Cardiac ventricle fibroblast (primary cell): ENCODE data around the gene KLRC4. TPM values are rescaled to one million over a fixed set of nuclear protein-coding genes. Genes with fewer than 3 reads are reported as not detected.

Experiments used
- total RNA-seq: library from RNA; depleted of rRNA; stranded (reverse); fragments of >200 nt; gene quantifications from 2 replicates; pipeline ENCODE4 v1.2.3, GENCODE V29; 2015

Gene KLRC4
- not detected in 2 replicates for total RNA-seq

DNA sequence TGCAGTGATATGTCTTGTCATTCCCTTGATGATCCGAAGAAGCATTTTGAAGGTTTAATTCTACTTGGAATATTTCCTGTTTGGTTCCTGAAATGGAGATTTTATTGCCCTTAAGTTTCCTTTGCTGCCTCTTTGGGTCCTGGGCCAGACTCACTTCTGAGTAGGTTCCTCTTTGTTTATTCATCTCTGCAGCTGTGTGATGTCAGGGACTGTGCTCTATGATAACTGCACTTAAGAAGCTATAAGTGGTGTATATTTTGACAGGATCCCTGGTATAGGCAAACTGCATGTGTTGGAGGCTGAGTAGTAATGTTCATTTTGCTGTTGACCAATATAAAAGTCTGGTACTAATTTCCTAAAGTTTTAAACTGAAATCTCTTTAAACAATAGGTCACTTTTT is at the start of gene KLRC4:
Gene KLRC4 (minus strand): TSS at position 366 of the 400 bp plus-strand sequence. CDS start 182 bp downstream, at position 184.

GRCh38 chr12:10453156-10453555 is 43.6 kb upstream of the KLRC4 start, which contains the start of gene KLRC1:
Gene KLRC1, minus strand, starts transcription at chr12:10453377. Its CDS starts 2,221 bp downstream, at chr12:10451156.

GRCh38 chr12:10435816-10436215 is 26.3 kb upstream of the KLRC4 start, which contains the start of gene KLRC2:
Gene KLRC2, minus strand, starts transcription at chr12:10436010. Its CDS starts 24 bp downstream, at chr12:10435986.

GRCh38 chr12:10420334-10420733 is 10.8 kb upstream of the KLRC4 start, which contains the start of gene KLRC3:
Gene KLRC3, minus strand, starts transcription at chr12:10420595. Its CDS starts 45 bp downstream, at chr12:10420550.

DNA sequence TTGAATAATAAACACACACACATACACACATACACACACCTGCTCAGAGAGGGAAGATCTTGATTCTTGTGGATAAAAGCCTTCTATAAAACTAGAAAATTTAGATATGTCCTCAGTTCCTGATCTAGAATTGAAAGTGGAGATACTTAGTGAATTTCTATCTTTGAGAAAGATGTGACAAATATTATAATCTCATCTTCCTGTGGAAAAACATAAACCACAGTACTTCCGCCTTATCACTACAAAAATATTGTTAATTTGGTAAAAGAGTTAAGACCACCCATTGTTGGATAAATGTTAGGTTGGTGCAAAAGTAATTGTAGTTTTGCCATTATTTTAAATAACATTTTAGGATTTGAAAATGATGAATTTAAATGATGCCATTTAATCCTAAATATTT is 19.7 kb downstream of the KLRC4 start, which contains the start of gene KLRK1:
Gene KLRK1 (minus strand): TSS at position 138 of the 400 bp plus-strand sequence. CDS start 1,231 bp downstream, outside the sequence.

Other genes starting within 250 kb of the KLRC4 start
- gene OLR1, start 237.6 kb downstream of the KLRC4 start, total RNA-seq = not detected in 2 replicates
- gene TMEM52B, start 230.7 kb downstream of the KLRC4 start, total RNA-seq = not detected in 2 replicates
- gene GABARAPL1, start 196.9 kb downstream of the KLRC4 start, total RNA-seq = 51.7 and 58.4 TPM in 2 replicates
- gene KLRD1, start 101.9 kb downstream of the KLRC4 start, total RNA-seq = 0.19 and 0.88 TPM in 2 replicates
- gene KLRK1, start 19.7 kb downstream of the KLRC4 start, total RNA-seq = not detected in 2 replicates
- not detected in 2 replicates for gene KLRC3, start 10.8 kb upstream of the KLRC4 start, total RNA-seq
- gene KLRC2, start 26.3 kb upstream of the KLRC4 start, total RNA-seq = not detected in 2 replicates
- gene KLRC1, start 43.6 kb upstream of the KLRC4 start, total RNA-seq = not detected in 2 replicates
- gene EIF2S3B, start 96.1 kb upstream of the KLRC4 start, total RNA-seq = 0.25 and 0.29 TPM in 2 replicates
- gene MAGOHB, start 203.9 kb upstream of the KLRC4 start, total RNA-seq = 4.7 and 7.2 TPM in 2 replicates